Measurements from ENCODE around the gene SLC2A5.

DNA sequence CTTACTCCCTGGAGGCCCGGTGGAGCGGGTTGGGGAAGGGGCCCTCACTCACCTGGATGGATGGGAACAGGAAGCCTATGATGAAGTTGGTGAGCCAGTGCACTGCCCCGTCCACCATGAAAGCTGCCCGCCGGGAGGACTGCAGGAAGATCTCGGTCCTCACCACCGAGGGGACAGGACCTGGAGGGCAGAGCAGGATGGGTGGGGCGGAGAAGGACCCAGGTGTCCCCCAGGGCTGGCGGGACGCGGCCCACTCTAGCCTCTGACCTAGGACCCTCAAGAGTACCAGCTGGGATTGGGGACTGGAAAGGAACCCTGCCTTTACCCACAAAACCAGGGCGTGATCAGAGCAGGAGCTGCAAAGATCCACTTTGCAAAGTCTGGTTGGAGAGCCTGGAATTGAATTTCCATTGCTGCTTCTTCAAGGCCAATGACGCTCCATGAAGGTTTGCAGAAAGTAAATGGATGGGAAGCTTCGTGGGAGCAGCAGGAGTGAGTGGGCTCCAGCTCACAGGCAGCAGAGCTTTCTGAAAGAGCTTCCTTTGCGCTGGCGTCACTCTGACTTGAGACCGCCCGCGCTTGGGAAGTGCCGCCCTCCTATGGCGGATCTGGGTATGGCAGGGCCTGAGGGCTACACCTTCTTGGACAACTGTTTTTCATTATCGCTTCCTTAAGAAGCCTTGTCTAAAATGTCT lies 64.6 kb downstream of the SLC2A5 start:
- TF ChIP-seq MAX (IDR thresholded peaks at IDR 0.05) = no peak
- no peak for TF ChIP-seq EP300 (IDR thresholded peaks at IDR 0.05; ENCODE audit: borderline replicate concordance)
- TF ChIP-seq CEBPB (IDR thresholded peaks at IDR 0.05) = no peak
- TF ChIP-seq FOXM1 (IDR thresholded peaks at IDR 0.05; ENCODE audit: borderline replicate concordance, low read depth) = no peak
- no peak for TF ChIP-seq YY1 (IDR thresholded peaks at IDR 0.05; ENCODE audit: low read depth)
- TF ChIP-seq EGR1 (IDR thresholded peaks at IDR 0.05) = no peak
- no peak for TF ChIP-seq TAF1 (IDR thresholded peaks at IDR 0.05; ENCODE audit: low read depth)

Measured in Ishikawa (cell line).